Esophagus (tissue), 2 donors: ENCODE results near the gene OR10K1. TPM values are rescaled to one million over a fixed set of nuclear protein-coding genes. Genes with fewer than 3 reads are reported as not detected.

Source experiments
- H3K27ac ChIP-seq, 2 donors: one replicate each; pipeline ENCODE4 v1.5.1; 2013; ENCODE audit warnings: low read depth in 2 of 2, mild to moderate bottlenecking in 2 of 2, inconsistent platforms in 1 of 2, low read length in 1 of 2, moderate library complexity in 1 of 2
- H3K27me3 ChIP-seq, 2 donors: one replicate each; pipeline ENCODE4 v1.6.1; 2013; ENCODE audit warnings: low read length in 2 of 2, control low read depth in 1 of 2, mild to moderate bottlenecking in 1 of 2; ENCODE audit not compliant: insufficient read depth in 2 of 2, control insufficient read depth in 1 of 2
- H3K36me3 ChIP-seq, 2 donors: one replicate each; pipeline ENCODE4 v1.6.1; 2013; ENCODE audit warnings: low read length in 1 of 2; ENCODE audit not compliant: control insufficient read depth in 2 of 2, insufficient read depth in 2 of 2
- H3K4me1 ChIP-seq, 2 donors: one replicate each; pipeline ENCODE4 v1.6.1; 2013; ENCODE audit warnings: low read length in 1 of 2; ENCODE audit not compliant: control insufficient read depth in 2 of 2, insufficient read depth in 2 of 2
- H3K4me3 ChIP-seq, 2 donors: one replicate each; pipeline ENCODE4 v1.5.1; 2013; ENCODE audit warnings: low read length in 2 of 2, mild to moderate bottlenecking in 2 of 2, low read depth in 1 of 2, moderate library complexity in 1 of 2
- H3K9me3 ChIP-seq, 2 donors: one replicate each; pipeline ENCODE4 v1.6.1; 2013; ENCODE audit warnings: mild to moderate bottlenecking in 2 of 2, low read depth in 1 of 2, low read length in 1 of 2, moderate library complexity in 1 of 2; ENCODE audit not compliant: control insufficient read depth in 2 of 2, insufficient read depth in 1 of 2
- WGBS, 2 donors: extraction: QIAGEN DNeasy Blood & Tissue Kit; methylation state at CpG; one replicate each; pipeline ENCODE4 v1.1.7; 2013; 5-methylcytosine and 5-hydroxymethylcytosine counted together
- polyA plus RNA-seq, 2 donors: library from polyadenylated mRNA; stranded (reverse); fragments of 200-250 nt; gene quantifications; one replicate each; pipeline ENCODE4 v1.2.3, GENCODE V29; 2013
- donor health status: healthy with polysubstance abuse.
- donor health status: Bipolar disorder and iron deficiency.

The OR10K1 gene
- polyA plus RNA-seq, 2 donors: not detected

GRCh38 chr1:158509471-158510156, 48.0 kb downstream of the OR10K1 start:
- no peaks in the 10 kb centered on the region for H3K36me3 ChIP-seq
- H3K9me3 ChIP-seq: peaks cover 0 to 2% of the 10 kb centered on the region in 2 donors
- no peaks in the 10 kb centered on the region for H3K27me3 ChIP-seq
- H3K4me3 ChIP-seq: no peak overlapping the region
- no peaks in the 10 kb centered on the region for H3K4me1 ChIP-seq
- 37 to 38% methylated on average over 4 of the region's 4 CpGs for WGBS, 2 donors
- no peak overlapping the region for H3K27ac ChIP-seq

- H3K9me3 ChIP-seq: no peaks in the 10 kb centered on the region
- H3K27ac ChIP-seq: no peak overlapping the region
- no peaks in the 10 kb centered on the region for H3K27me3 ChIP-seq
- no peaks in the 10 kb centered on the region for H3K4me1 ChIP-seq
- no peaks in the 10 kb centered on the region for H3K36me3 ChIP-seq
- no peak overlapping the region for H3K4me3 ChIP-seq
These were observed 55.3 kb downstream of the OR10K1 start for GRCh38 chr1:158516966-158517365.

Other genes with a start within 250 kb of the OR10K1 start
- gene CD1A, start 207.4 kb upstream of the OR10K1 start, polyA plus RNA-seq: 1 to 10 TPM in 1 of 2 donors, under 1 TPM in 1; 0.18 to 4.7 TPM
- gene CD1C, start 171.9 kb upstream of the OR10K1 start, polyA plus RNA-seq: 1 to 10 TPM in 1 of 2 donors, under 1 TPM in 1; 0.31 to 1.9 TPM
- gene CD1B, start 130.3 kb upstream of the OR10K1 start, polyA plus RNA-seq: under 1 TPM in 1 of 2 donors, not detected in 1; 0.13 TPM
- gene CD1E, start 107.9 kb upstream of the OR10K1 start, polyA plus RNA-seq: 1 to 10 TPM in 1 of 2 donors, under 1 TPM in 1; 0.16 to 2.2 TPM
- not detected for gene OR10T2, start 62.4 kb upstream of the OR10K1 start, polyA plus RNA-seq
- gene OR10K2, start 35.6 kb upstream of the OR10K1 start, polyA plus RNA-seq: not detected
- not detected for gene OR10R2, start 10.4 kb downstream of the OR10K1 start, polyA plus RNA-seq
- gene OR6Y1, start 92.6 kb downstream of the OR10K1 start, polyA plus RNA-seq: not detected
- not detected for gene OR6P1, start 108.7 kb downstream of the OR10K1 start, polyA plus RNA-seq
- gene OR10X1, start 118.1 kb downstream of the OR10K1 start, polyA plus RNA-seq: not detected
- gene OR10Z1, start 143.4 kb downstream of the OR10K1 start, polyA plus RNA-seq: not detected
- gene SPTA1, start 224.9 kb downstream of the OR10K1 start, polyA plus RNA-seq: under 1 TPM in 1 of 2 donors, not detected in 1; 0.04 TPM
- gene OR6K2, start 238.8 kb downstream of the OR10K1 start, polyA plus RNA-seq: not detected